Left lung (tissue), 10 donors: ENCODE data around the gene EML6. TPM values are rescaled to one million over a fixed set of nuclear protein-coding genes. Genes with fewer than 3 reads are reported as not detected.

Experiments
- ATAC-seq: fragments of 200-7000 bp; cut with Tn5 transposase; one replicate; pipeline ENCODE4 v1.9.1; 2020; ENCODE audit warnings: moderate library complexity
- DNase-seq, 4 donors: peaks; one replicate each; pipeline ENCODE4 v3.0.0-alpha.2; 2013 to 2020
- H3K27ac ChIP-seq, 2 donors: fragments of 200-600 bp; sonication (generic) in 1 of 2; one replicate each; pipeline versions ENCODE4 v1.5.0 to v1.8.0; 2020 to 2021
- H3K27me3 ChIP-seq, 2 donors: fragments of 200-600 bp; sonication (generic) in 1 of 2; one replicate each; pipeline versions ENCODE4 v1.5.0 to v1.8.0; 2020 to 2021
- H3K36me3 ChIP-seq, 2 donors: fragments of 200-600 bp; sonication (generic) in 1 of 2; one replicate each; pipeline versions ENCODE4 v1.5.0 to v1.8.0; 2020 to 2021
- H3K4me1 ChIP-seq, 2 donors: fragments of 200-600 bp; one replicate each; pipeline ENCODE4 v1.8.0; 2021
- H3K4me3 ChIP-seq, 2 donors: fragments of 200-600 bp; sonication (generic) in 1 of 2; one replicate each; pipeline versions ENCODE4 v1.5.0 to v1.8.0; 2020 to 2021; ENCODE audit warnings: mild to moderate bottlenecking in 1 of 2
- H3K9me3 ChIP-seq, 2 donors: fragments of 200-600 bp; sonication (generic) in 1 of 2; one replicate each; pipeline versions ENCODE4 v1.5.0 to v1.8.0; 2020 to 2021
- intact Hi-C, 2 donors: fragments of 100-400 bp; cut with DNase I; formaldehyde crosslinking; loops; one replicate each; pipeline versions ENCODE4 v1.11.2 to v1.14.2; 2022
- polyA plus RNA-seq, 6 donors: library from polyadenylated mRNA; unstranded; fragments of 120-200 nt; gene quantifications; one replicate each; pipeline ENCODE4 v1.2.1, GENCODE V29; 2013; ENCODE audit not compliant: insufficient read length in 6 of 6
- total RNA-seq, 2 donors: library from RNA; stranded (reverse); fragmentation: NEBNext Ultra II Directional; extraction: Animal tissue kit (Norgen Biotek cat#: 25700); gene quantifications; one replicate each; pipeline ENCODE4 v1.2.1, GENCODE V29; 2021
- TF ChIP-seq, protein P1 (sequence below), 2 donors: fragments of 200-600 bp; sonication (generic) in 1 of 2; IDR thresholded peaks; one replicate each; pipeline versions ENCODE4 v1.5.0 to v1.8.0; 2021; ENCODE audit warnings: antibody characterized with exemption in 2 of 2
- donor health status: DM: no; HTN: yes; CAD: no.
- donor health status: DM: no; HTN: no; CAD: no.

Gene EML6
- total and polyA plus RNA-seq, 8 donors = 0.73 to 2.2 (median 1.3) TPM

DNA sequence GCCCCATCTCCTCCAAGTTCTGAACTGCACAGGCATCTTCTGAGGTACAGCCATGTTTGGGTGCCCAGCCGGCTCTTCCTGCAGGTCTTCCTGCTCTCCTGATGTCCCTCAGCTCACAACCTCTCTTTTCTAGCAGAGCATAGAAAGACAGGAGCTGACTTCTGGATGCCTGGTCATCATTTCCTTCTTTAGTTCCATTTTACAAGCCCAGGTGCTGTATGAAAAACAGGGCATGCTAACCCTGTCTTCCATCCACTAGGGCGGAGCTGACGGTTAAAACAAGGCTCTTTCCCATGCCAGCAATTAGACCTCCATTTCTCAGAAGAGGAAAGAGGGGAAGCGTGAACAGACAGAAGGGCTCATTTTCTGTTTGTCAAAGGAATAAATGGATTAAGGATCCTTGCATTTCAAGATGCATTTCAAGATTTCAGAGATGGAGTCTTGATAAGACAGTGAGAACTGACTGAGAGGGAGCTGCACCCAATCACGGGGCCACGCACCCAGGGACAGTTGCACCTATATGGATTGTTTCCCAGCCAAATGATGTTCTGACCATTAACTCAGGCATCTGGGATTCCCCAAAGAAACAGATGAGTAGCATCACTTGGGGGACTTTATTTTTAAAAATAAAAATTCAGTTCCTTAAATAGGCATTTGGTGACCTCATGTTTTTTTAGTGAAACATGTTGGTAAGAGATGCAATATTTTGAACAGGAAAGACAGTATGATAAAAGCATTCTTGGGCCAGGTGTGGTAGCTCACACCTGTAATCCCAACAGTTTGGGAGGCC, 45.8 kb upstream of the EML6 start:
- DNase-seq (no peak), ATAC-seq (no peak)
- Histone ChIP-seq H3K4me3 (no peak overlapping the region), H3K4me1 (peaks cover 15 to 45% of the 10 kb centered on the region in 2 donors), H3K9me3 (peaks cover 0 to 7% of the 10 kb centered on the region in 2 donors), H3K27ac (no peak overlapping the region), H3K36me3 (no peaks in the 10 kb centered on the region), H3K27me3 (no peaks in the 10 kb centered on the region)
- TF ChIP-seq, protein P1, sequence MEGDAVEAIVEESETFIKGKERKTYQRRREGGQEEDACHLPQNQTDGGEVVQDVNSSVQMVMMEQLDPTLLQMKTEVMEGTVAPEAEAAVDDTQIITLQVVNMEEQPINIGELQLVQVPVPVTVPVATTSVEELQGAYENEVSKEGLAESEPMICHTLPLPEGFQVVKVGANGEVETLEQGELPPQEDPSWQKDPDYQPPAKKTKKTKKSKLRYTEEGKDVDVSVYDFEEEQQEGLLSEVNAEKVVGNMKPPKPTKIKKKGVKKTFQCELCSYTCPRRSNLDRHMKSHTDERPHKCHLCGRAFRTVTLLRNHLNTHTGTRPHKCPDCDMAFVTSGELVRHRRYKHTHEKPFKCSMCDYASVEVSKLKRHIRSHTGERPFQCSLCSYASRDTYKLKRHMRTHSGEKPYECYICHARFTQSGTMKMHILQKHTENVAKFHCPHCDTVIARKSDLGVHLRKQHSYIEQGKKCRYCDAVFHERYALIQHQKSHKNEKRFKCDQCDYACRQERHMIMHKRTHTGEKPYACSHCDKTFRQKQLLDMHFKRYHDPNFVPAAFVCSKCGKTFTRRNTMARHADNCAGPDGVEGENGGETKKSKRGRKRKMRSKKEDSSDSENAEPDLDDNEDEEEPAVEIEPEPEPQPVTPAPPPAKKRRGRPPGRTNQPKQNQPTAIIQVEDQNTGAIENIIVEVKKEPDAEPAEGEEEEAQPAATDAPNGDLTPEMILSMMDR (IDR thresholded peaks at IDR 0.05) = no peak
- intact Hi-C loops = no loop called here

DNA sequence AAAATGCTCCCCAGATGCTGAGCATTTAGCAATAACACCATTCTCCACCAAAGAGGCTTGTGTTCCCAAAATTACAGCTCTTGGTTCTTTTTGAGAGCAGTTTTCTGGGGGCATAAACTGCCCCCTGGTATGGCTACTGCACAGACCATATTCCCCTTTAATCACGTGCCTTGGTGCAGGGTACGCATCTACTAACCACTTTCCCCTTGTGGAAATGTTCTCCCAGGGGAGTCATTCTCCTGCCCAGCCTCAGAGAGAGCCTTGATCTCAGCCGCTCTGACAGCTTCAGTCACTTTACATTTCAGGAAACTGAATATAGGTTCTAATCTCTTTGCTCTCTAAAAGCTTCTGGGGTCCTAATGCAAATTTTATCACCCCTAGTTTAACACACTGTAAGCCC, 44.7 kb upstream of the EML6 start:
- H3K36me3 ChIP-seq = no peaks in the 10 kb centered on the region
- H3K4me1 ChIP-seq = peaks cover 9 to 34% of the 10 kb centered on the region in 2 donors
- TF ChIP-seq, protein P1 (IDR thresholded peaks at IDR 0.05) = no peak
- no peak overlapping the region for H3K4me3 ChIP-seq
- H3K27ac ChIP-seq = no peak overlapping the region
- no peak for ATAC-seq
- intact Hi-C loops = no loop called here
- no peak for DNase-seq
- no peaks in the 10 kb centered on the region for H3K27me3 ChIP-seq
- H3K9me3 ChIP-seq = peaks cover 0 to 7% of the 10 kb centered on the region in 2 donors

DNA sequence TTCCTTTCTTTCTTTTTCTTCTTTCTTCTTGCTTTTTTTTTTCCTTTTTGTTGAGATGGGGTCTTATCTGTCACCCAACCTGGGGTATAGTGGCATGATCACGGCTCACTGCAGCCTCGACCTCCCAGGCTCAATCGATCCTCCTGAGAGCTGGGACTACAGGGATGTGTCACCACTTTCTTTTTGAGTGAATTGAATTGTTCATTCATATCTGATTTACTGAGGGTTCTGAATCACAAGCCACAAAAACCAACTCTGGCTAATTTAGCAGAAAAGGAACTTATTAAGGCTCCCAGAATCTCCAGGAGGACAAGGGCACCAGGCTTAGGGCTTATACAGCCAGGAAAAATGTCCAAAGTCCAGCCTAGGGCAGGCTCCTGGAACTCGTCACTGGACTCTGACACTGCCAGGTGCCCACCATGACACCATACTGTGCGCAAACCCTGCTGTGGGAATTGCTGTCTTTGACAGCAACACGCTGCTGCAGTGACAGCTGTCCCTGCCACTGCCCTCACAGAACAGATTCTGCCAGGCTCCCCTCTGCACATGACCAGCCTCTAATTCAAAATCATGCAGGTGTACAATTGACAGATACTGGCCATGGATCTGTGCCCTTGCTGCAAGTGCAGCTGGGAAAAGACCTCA, 42.9 kb upstream of the EML6 start:
- TF ChIP-seq, protein P1 (IDR thresholded peaks at IDR 0.05) = no peak
- DNase-seq (no peak), ATAC-seq (no peak)
- H3K9me3 ChIP-seq = peaks cover 0 to 7% of the 10 kb centered on the region in 2 donors
- no peaks in the 10 kb centered on the region for H3K36me3 ChIP-seq
- intact Hi-C loops = no loop called here
- H3K4me3 ChIP-seq = no peak overlapping the region
- H3K4me1 ChIP-seq = peaks cover 0 to 16% of the 10 kb centered on the region in 2 donors
- H3K27ac ChIP-seq = no peak overlapping the region
- H3K27me3 ChIP-seq = no peaks in the 10 kb centered on the region

DNA sequence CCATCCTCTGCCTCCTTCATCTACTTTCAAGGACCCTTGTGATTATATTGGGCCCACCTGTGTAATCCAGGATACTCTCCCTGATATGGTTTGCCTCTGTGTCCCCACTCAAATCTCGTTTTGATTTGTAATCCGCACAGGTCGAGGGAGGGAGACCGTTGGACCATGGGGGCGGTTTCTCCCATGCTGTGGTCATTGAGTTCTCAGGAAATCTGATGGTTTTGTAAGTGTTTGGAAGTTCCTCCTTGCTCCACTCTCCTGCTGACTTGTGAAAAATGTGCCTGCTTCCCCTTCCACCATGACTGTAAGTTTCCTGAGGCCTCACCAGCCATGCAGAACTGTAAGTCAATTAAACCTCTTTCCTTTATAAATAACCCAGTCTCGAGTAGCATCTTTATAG, 42.0 kb upstream of the EML6 start:
- Histone ChIP-seq H3K27me3 (no peaks in the 10 kb centered on the region), H3K9me3 (peaks cover 0 to 7% of the 10 kb centered on the region in 2 donors), H3K36me3 (no peaks in the 10 kb centered on the region), H3K27ac (peak overlapping the region in 1 of 2 donors; percentile 48), H3K4me3 (no peak overlapping the region), H3K4me1 (peaks cover 0 to 10% of the 10 kb centered on the region in 2 donors)
- TF ChIP-seq, protein P1 (IDR thresholded peaks at IDR 0.05) = no peak
- ATAC-seq = no peak
- no peak for DNase-seq
- intact Hi-C loops = no loop called here

DNA sequence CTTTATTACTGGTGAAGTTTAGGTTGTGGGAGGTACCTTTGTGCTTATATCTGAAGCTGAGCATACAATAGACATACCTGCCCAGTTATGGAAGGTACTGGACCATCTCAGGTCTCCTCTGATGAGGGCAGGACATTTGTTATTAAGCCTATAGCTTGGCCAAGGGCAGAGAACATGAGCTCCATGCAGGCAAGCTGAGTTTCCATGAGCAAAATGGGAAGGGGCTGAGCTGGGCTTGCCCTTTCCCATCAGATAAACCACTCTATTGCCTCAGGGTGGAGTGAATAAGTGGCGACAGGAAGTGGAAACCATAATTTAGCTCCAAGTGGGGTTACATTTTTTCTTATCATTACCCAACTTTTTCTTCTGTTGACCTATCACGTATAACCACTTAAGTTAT, 39.9 kb upstream of the EML6 start:
- ATAC-seq (peak; percentile 29), DNase-seq (no peak)
- Histone ChIP-seq H3K4me1 (peaks cover 0 to 10% of the 10 kb centered on the region in 2 donors), H3K4me3 (no peak overlapping the region), H3K9me3 (peaks cover 0 to 7% of the 10 kb centered on the region in 2 donors), H3K27ac (no peak overlapping the region), H3K27me3 (no peaks in the 10 kb centered on the region), H3K36me3 (no peaks in the 10 kb centered on the region)
- TF ChIP-seq, protein P1 (IDR thresholded peaks at IDR 0.05) = no peak
- intact Hi-C loops = no loop called here
